Astrocyte (in vitro differentiated cells and primary cell): Measurements from ENCODE around the gene HIPK2. TPM values are rescaled to one million over a fixed set of nuclear protein-coding genes. Genes with fewer than 3 reads are reported as not detected.

Experiments used
- DNase-seq: peaks from one replicate; pipeline ENCODE4 v3.0.0-alpha.2; 2010; ENCODE audit warnings: low read depth
- FAIRE-seq: peaks from 2 replicates; lab custom pipeline; 2011; peaks lifted over from hg19 to GRCh38; lab: Jason Lieb, UNC
- H2AFZ ChIP-seq: 2 replicates; pipeline ENCODE4 v1.6.0; 2012; ENCODE audit warnings: low read depth, low read length, inconsistent platforms
- H3K27ac ChIP-seq: 2 replicates; pipeline ENCODE4 v1.5.1; 2011; ENCODE audit warnings: low read depth, low read length, inconsistent platforms
- H3K27me3 ChIP-seq: 2 replicates; pipeline ENCODE4 v1.6.0; 2011; ENCODE audit warnings: low read length, inconsistent platforms; ENCODE audit not compliant: insufficient read depth
- H3K36me3 ChIP-seq: 2 replicates; pipeline ENCODE4 v1.5.1; 2011; ENCODE audit warnings: low read length, inconsistent platforms; ENCODE audit not compliant: insufficient read depth
- H3K4me1 ChIP-seq: 2 replicates; pipeline ENCODE4 v1.5.1; 2011; ENCODE audit warnings: low read length, inconsistent platforms; ENCODE audit not compliant: insufficient read depth
- H3K4me2 ChIP-seq: 2 replicates; pipeline ENCODE4 v1.6.0; 2012; ENCODE audit warnings: low read length, inconsistent platforms
- H3K4me3 ChIP-seq: 2 replicates; pipeline ENCODE4 v1.5.1; 2011; ENCODE audit warnings: low read depth, mild to moderate bottlenecking, low read length, inconsistent platforms; ENCODE audit not compliant: insufficient read depth
- H3K79me2 ChIP-seq: 2 replicates; pipeline ENCODE4 v1.6.0; 2012; ENCODE audit warnings: mild to moderate bottlenecking, low read length, inconsistent platforms; ENCODE audit not compliant: insufficient read depth
- H3K9ac ChIP-seq: 2 replicates; pipeline ENCODE4 v1.6.0; 2012; ENCODE audit warnings: mild to moderate bottlenecking, low read length, inconsistent platforms
- H3K9me3 ChIP-seq: 2 replicates; pipeline ENCODE4 v1.5.1; 2012; ENCODE audit warnings: low read depth, mild to moderate bottlenecking, low read length, inconsistent platforms; ENCODE audit not compliant: insufficient read depth
- H4K20me1 ChIP-seq: 2 replicates; pipeline ENCODE4 v1.6.0; 2012; ENCODE audit warnings: low read length, inconsistent platforms; ENCODE audit not compliant: insufficient read depth
- H3K27ac Mint-ChIP-seq: one replicate; pipeline ENCODE4 v1.8.0; 2021; ENCODE audit warnings: mild to moderate bottlenecking, mixed read lengths; ENCODE audit not compliant: unreplicated experiment
- H3K27me3 Mint-ChIP-seq: one replicate; pipeline ENCODE4 v1.8.0; 2021; ENCODE audit warnings: low read depth, mixed read lengths; ENCODE audit not compliant: unreplicated experiment
- H3K36me3 Mint-ChIP-seq: one replicate; pipeline ENCODE4 v1.8.0; 2021; ENCODE audit warnings: low read depth, mixed read lengths; ENCODE audit not compliant: unreplicated experiment
- H3K4me1 Mint-ChIP-seq: one replicate; pipeline ENCODE4 v1.8.0; 2021; ENCODE audit warnings: low read depth, mixed read lengths; ENCODE audit not compliant: unreplicated experiment
- H3K4me3 Mint-ChIP-seq: one replicate; pipeline ENCODE4 v1.8.0; 2021; ENCODE audit warnings: mild to moderate bottlenecking, moderate library complexity, mixed read lengths; ENCODE audit not compliant: unreplicated experiment
- H3K9me3 Mint-ChIP-seq: one replicate; pipeline ENCODE4 v1.8.0; 2021; ENCODE audit warnings: mild to moderate bottlenecking, mixed read lengths; ENCODE audit not compliant: unreplicated experiment
- EZH2 ChIP-seq: IDR thresholded peaks from 2 replicates; pipeline ENCODE4 v1.6.1; 2012; ENCODE audit warnings: mild to moderate bottlenecking, low read length, inconsistent platforms; ENCODE audit not compliant: insufficient read depth
- total RNA-seq: library from RNA; stranded (reverse); gene quantifications from 2 replicates; pipeline ENCODE4 v1.2.1, GENCODE V29; 2021
- TF ChIP-seq, protein P1 (sequence below): IDR thresholded peaks from 2 replicates; pipeline ENCODE4 v1.5.1; 2011; ENCODE audit warnings: low read depth, mild to moderate bottlenecking, inconsistent platforms, low read length, moderate library complexity; ENCODE audit not compliant: insufficient read depth

HIPK2 gene
- total RNA-seq, 1 donor from 2014 or later: 35.8 TPM

DNA sequence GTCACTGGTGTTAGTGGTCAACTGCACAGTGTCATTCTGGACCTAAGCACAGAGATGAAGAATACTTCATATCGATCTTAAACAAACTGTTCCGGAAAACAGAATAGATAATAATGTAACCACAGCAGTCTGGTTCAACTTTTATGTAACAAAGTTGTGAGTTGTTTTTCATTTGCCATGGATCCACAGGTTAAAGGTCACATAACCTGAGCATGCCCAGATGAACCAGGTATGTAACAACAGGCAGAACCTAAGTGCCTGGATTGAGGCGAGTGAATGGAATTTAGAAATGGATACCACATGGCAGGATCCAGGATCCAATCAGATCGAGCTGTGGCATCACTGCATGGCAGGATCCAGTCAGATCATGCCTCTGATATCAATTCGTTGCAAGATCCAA, 167.2 kb downstream of the HIPK2 start:
- FAIRE-seq (no peak), DNase-seq (no peak)
- Mint-ChIP-seq H3K4me1 (no peaks in the 10 kb centered on the region), H3K36me3 (peaks cover 8% of the 10 kb centered on the region), H3K27ac (no peak overlapping the region), H3K9me3 (no peaks in the 10 kb centered on the region), H3K4me3 (no peak overlapping the region), H3K27me3 (no peaks in the 10 kb centered on the region)
- H3K27ac ChIP-seq: no peak overlapping the region
- no peak overlapping the region for H2AFZ ChIP-seq
- H3K4me3 ChIP-seq: no peak overlapping the region
- peaks cover 33% of the 10 kb centered on the region for H3K36me3 ChIP-seq
- TF ChIP-seq, protein P1, sequence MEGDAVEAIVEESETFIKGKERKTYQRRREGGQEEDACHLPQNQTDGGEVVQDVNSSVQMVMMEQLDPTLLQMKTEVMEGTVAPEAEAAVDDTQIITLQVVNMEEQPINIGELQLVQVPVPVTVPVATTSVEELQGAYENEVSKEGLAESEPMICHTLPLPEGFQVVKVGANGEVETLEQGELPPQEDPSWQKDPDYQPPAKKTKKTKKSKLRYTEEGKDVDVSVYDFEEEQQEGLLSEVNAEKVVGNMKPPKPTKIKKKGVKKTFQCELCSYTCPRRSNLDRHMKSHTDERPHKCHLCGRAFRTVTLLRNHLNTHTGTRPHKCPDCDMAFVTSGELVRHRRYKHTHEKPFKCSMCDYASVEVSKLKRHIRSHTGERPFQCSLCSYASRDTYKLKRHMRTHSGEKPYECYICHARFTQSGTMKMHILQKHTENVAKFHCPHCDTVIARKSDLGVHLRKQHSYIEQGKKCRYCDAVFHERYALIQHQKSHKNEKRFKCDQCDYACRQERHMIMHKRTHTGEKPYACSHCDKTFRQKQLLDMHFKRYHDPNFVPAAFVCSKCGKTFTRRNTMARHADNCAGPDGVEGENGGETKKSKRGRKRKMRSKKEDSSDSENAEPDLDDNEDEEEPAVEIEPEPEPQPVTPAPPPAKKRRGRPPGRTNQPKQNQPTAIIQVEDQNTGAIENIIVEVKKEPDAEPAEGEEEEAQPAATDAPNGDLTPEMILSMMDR: no peak
- TF ChIP-seq EZH2: no peak
- H4K20me1 ChIP-seq: no peaks in the 10 kb centered on the region
- H3K9ac ChIP-seq: no peak overlapping the region
- no peak overlapping the region for H3K4me2 ChIP-seq
- H3K27me3 ChIP-seq: no peaks in the 10 kb centered on the region
- H3K9me3 ChIP-seq: no peaks in the 10 kb centered on the region
- no peaks in the 10 kb centered on the region for H3K4me1 ChIP-seq
- no peaks in the 10 kb centered on the region for H3K79me2 ChIP-seq

DNA sequence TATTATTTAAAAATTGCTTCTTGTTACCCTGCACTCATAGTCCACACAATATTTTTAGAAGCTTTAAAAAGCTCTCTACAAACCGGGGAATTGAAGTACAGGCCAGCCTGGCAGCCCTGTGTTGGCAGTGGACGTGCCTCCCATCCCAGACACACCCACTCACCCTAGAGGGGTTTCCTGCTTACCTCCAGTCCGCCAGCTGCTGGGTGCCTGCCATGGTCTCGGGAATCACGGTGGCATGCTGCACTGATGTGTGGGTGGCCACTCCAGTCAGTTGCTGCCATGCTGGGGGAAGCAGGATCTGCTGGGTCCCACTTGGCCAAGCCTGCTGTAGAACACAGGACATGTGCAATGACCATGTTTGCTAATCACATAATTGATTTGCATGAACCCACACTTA, 173.9 kb downstream of the HIPK2 start:
- H3K9me3 ChIP-seq: no peaks in the 10 kb centered on the region
- no peak for FAIRE-seq
- Mint-ChIP-seq H3K4me3 (no peak overlapping the region), H3K9me3 (no peaks in the 10 kb centered on the region), H3K27ac (no peak overlapping the region), H3K4me1 (peaks cover 3% of the 10 kb centered on the region), H3K27me3 (no peaks in the 10 kb centered on the region), H3K36me3 (peaks cover 5% of the 10 kb centered on the region)
- no peaks in the 10 kb centered on the region for H4K20me1 ChIP-seq
- H3K4me1 ChIP-seq: no peaks in the 10 kb centered on the region
- no peak overlapping the region for H3K27ac ChIP-seq
- H2AFZ ChIP-seq: no peak overlapping the region
- H3K9ac ChIP-seq: no peak overlapping the region
- no peaks in the 10 kb centered on the region for H3K27me3 ChIP-seq
- no peak for DNase-seq
- H3K4me3 ChIP-seq: no peak overlapping the region
- no peak for TF ChIP-seq EZH2
- TF ChIP-seq, protein P1: no peak
- no peaks in the 10 kb centered on the region for H3K79me2 ChIP-seq
- no peak overlapping the region for H3K4me2 ChIP-seq
- H3K36me3 ChIP-seq: peaks cover 42% of the 10 kb centered on the region

DNA sequence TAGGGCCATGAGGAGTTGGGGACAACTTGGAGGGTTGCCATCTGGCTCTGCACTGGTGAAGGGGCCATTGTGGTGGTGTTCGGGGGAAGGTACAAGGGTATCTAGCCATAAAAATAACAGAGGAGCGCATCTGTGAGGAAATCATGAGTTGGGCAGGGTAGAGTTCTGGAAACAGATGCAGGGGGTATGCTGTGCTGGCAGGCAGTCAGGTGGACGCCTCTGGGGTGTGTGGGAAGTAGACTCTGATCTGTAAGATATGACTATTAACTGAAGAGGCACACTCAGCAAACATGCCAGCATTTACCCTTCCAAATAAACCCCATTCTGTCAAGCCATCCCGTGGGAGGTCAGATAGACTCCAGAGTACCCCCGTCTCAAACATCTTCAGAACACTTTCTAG, 174.5 kb downstream of the HIPK2 start:
- no peak for TF ChIP-seq EZH2
- TF ChIP-seq, protein P1: no peak
- H3K27ac Mint-ChIP-seq: no peak overlapping the region
- H3K4me1 Mint-ChIP-seq: peaks cover 3% of the 10 kb centered on the region
- Histone ChIP-seq H4K20me1 (no peaks in the 10 kb centered on the region), H3K27ac (no peak overlapping the region), H3K4me2 (no peak overlapping the region), H3K9ac (no peak overlapping the region), H3K27me3 (no peaks in the 10 kb centered on the region), H3K36me3 (peaks cover 42% of the 10 kb centered on the region), H3K4me1 (no peaks in the 10 kb centered on the region), H2AFZ (no peak overlapping the region), H3K9me3 (no peaks in the 10 kb centered on the region), H3K4me3 (no peak overlapping the region), H3K79me2 (no peaks in the 10 kb centered on the region)
- no peak overlapping the region for H3K4me3 Mint-ChIP-seq
- H3K27me3 Mint-ChIP-seq: no peaks in the 10 kb centered on the region
- H3K9me3 Mint-ChIP-seq: no peaks in the 10 kb centered on the region
- peaks cover 5% of the 10 kb centered on the region for H3K36me3 Mint-ChIP-seq
- DNase-seq: no peak
- FAIRE-seq: no peak
